T1000 (cell line): ENCODE results near the gene MLLT10.

Experiments used
- DNase-seq: peaks from one replicate; lab custom pipeline; 2025; ENCODE audit warnings: mixed read lengths; lab: John Stamatoyannopoulos, UW

The MLLT10 gene

DNA sequence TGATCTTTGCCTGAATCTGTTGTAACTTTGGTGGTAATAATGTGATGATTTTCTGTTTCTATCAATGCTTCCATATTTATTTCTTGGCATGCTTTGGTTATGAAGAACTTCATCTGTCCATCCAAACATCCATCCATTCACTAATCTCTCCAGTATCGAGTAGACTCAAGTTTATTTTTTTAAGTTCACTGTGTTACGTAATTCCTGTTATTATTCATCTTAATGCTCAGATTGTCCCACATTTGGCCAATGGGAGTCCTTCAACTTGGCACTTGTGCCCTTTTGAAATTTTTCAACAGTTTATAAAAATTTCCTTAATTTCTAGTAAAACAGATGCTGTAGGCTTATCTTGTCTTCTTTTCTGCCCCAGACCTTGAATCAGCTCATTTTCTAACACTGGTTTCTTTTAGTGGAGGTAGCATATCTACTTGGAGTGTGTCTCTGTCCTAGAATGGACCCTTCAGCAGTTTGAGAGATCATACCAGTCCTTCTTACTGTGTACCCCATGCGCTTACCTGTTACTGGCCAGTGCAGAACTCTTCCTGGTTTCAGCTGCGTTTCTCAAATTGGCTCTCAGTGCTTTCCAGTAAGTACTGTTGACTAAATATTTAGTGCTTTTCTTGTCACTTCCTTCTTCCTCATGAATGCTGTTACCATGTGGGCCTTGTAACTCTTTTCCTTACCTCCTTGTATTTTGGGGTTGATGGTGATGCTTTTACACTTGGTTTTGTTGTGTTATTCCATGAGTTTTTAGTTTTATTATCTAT is 100.8 kb downstream of the MLLT10 start:
- no peak for DNase-seq

DNA sequence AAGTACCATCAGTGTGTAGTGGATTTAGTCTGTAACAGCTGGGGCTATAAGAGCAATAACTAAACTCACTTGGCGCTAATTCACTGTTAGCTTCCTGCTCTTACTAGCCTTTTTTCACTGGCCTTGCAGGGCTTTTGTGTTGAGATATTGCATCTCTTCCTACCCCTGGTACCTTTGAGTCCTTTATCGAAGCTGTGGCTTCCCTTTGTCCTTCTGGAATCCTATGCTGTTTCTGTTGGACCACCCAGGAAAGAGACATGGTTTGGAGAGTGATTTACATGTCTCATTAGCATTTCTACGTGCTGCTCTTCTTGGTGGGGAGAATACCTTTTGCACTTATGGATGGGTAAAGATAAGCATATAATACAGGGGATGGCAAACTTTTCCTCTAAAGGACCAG is 103.8 kb downstream of the MLLT10 start:
- no peak for DNase-seq

DNA sequence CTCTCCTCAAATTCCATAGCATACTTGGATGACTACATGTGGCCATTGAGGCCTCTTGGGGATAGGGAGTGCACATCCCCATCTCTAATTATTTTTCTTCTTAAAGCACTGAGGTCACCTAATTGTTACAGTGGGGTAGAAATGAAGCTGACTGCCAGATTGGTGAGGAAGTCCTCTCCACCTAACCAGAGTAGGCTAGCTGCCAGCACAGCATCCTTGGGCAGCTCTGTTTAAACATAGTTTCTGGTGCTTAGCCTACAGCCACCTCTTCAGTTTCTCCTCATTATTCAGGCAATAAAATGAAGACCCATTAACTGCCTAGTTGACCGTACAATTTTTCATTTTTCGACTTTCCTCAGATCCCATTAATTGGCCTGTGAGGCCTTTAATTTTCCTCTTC is 104.6 kb downstream of the MLLT10 start:
- DNase-seq: no peak

DNA sequence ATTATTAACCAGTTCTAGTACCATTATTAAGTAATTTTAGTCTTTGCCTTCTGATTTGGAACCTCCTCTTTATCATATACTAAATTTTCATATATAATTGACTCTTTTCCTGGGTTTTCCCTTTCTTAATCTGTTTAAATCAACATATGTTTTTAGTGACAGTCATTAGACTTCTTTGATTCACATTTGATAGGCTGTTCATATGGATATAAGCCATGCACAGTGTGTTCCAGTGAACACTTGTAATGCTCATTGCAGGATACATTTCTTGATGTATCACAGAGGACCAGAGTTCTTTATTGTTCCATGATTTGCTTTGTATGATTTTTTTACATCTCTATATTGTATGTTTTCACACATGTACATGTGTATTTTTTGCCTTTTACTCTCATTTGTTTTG is 114.0 kb downstream of the MLLT10 start:
- DNase-seq: no peak

DNA sequence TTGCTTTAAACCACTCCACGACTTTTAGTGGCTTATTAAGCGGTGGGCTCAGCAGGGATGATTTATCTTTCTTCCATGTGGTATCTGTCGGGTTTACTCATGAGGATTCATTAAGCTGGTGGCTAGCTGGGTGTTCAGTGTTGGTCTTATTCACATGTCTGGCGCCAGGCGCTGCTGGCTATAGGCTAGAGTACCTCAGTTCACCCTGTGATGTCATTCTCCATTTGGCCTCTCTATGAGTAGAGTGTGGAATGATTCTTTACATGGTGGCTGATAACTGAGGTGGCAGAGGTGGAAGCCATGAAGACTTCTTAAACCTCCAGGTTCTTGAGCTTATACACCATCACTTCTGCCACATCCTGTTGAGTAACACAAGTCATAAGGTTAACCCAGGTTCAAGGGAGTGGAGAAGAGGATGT is 115.4 kb downstream of the MLLT10 start:
- DNase-seq: no peak

DNA sequence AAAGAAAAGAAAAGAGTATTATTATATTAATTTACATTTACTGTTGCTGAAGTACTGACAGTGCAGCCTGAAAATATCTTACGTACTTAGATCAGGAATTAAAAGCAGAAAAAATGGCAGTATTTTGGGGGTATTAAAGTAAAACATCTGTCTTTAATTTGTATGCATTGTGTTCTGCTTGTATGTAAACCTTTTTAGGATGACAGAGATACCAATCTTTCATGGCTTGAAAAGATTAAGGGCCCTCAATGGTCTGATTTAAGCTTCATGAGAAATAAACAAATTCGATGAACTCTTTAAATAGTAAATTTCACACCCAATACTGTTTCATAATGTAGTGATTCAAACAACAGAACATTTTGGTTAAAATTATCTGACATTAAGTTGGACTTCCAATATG is 116.3 kb downstream of the MLLT10 start:
- no peak for DNase-seq

DNA sequence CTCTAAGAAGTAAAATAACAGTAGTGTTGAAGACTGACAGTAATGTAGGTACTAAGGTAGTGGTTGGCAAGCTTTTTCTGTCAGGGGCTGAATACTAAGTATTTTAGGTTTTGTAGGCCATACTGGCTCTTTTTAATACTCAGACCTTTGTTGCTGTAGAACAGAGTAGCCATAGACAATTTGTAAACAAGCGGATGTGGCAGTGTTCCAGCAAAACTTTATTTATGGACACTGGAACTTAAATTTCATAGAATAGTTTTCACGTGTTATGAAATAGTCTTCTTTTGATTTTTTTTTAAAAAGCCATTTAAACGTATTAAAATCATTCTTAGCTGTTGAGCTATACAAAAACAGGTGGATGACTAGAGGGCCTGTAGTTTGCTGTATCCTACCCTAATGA is 121.2 kb downstream of the MLLT10 start:
- no peak for DNase-seq

DNA sequence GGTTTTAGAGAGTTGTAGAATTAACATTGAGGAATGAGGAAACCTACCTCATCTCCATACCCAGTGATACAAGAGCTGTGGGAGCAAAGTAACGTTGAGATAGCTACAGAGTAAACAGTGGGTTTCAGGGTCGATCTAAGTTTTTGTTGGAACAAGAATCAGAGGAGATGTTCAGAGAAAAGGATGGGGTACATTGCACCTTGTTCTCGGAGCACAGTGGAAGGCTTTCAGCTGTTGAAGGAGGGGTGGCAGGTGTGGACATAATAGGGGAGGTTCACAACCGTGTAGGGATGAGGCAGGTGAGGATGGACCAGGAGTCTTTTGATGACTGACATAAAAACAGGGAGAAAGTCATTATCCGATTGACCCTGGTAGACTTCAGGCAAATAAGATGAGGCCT is 121.7 kb downstream of the MLLT10 start:
- DNase-seq: no peak

DNA sequence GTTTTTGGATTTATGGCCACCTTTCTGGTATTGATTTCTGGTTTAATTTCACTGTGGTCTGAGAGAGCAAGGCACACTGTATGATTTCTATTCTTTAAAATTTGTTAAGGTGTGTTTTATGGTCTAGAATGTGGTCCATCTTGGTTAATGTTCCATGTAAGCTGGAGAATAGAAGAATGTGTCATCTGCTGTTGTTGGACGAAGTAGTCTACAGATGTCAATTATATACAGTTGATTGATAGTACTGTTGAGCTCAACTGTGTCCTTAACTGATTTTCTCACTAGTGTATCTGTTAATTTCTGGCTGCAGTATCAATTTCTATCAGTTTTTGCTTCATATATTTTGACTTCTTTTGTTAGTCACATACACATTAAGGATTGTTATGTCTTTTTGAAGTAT is 127.1 kb downstream of the MLLT10 start:
- DNase-seq: no peak

DNA sequence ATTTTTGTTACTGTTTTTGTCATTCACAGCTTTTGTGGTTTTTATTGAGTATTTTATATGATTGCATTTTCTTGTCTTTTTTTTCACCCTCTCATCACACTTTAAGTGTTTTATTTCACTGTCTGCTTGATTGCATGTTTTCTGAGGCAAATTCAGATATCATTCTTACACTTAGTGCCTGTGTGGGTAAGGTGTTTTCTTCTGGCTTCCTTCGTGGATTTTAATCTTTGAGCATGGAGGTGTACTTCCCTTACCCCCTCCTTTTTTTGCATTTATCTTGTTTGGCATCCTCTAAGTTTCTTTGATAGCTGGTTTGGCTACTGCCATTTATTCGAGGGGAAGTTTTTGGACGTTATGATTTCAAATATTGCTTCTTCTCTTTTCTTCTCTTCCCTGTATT is 127.9 kb downstream of the MLLT10 start:
- DNase-seq: no peak

DNA sequence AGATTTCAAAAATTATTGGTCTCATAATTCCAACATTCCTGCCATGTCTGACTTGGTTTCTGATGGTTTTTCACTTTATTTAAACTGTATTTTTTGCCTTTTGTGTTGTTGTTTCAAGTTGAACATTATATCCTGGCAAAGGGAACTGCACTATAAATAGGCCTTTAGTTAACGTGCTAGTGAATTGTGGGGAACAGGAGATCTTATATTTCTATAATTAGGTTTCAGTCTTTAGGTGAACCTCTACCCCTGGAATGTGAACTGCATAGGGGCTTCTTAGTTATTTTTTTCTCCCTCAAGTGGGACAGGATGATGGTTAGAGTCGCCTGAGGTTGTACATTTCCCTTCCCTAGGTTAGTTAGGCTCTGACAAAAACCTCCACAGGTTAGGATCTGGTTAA is 128.6 kb downstream of the MLLT10 start:
- no peak for DNase-seq

DNA sequence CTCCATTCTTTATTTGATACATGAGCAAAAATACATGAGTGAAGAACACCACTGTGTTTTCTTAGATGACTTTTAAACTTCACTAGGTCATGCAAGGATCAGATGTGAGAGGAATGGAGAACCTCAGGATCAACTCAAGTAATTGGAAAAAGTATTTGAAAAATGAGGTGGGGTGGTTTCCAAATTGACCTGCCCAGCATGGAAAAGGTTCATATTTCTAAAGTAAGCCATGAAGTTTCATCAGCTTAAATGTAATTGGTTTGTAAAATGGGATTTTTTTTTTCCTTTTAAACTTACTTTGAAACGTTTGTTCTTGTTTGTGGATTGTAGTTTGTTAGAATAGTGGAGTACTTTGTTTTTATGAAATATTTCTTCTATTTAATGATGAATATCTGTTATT is 134.8 kb downstream of the MLLT10 start:
- DNase-seq: no peak

DNA sequence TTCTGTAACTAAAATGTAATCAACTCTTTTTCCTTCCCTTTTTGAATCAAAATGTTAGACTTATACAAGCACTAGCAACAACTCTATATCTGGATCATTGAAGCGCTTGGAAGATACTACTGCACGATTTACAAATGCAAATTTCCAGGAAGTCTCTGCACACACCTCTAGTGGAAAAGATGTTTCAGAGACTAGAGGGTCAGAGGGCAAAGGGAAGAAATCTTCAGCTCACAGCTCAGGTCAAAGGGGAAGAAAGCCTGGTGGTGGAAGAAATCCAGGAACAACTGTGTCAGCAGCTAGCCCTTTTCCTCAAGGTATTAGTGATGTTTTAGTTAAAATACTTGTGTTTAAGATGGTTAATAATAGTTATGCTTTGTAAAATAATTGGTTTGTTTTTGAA is 136.4 kb downstream of the MLLT10 start:
- DNase-seq: no peak

DNA sequence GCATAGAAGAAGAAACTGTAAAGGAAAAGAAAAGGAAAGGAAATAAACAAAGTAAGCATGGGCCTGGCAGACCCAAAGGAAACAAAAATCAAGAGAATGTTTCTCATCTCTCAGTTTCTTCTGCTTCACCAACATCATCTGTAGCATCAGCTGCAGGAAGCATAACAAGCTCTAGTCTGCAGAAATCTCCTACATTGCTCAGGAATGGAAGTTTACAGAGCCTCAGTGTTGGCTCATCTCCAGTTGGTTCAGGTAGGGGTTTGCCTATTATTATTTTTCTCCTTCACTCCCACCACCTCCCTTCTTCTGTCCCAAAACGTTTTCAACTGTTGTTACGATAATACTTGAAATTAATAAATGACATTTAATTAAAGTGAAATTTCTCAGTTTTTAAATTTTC is 139.6 kb downstream of the MLLT10 start:
- no peak for DNase-seq

DNA sequence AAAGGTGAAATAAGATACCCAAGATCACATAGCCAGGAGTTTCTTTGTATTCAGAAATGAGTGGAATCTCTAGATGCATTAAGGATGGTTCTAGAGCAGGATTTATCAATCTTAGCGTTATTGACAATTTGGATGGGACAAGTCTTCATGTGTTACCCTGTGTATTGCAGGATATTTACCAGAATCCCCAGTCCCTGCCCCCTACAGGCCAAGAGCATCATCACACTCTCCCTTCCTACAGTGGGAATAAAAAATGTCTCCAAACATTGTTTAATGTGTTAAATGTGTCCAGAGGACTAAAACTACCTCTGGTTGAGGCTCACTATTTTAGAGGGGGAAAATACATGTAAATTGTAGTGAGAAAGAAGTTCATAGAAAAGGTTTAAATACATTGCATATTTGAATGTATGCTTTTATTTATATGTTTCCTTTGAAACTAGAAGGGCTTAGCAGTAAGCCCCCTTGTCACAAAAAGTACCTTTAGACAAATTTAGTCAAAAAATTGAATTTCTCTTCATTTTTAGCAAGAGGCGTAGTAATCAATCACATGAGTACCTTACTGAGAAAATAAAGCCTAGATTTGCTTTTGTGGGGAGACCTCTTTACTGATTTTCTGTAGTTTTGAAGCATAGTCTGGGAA is 141.2 kb downstream of the MLLT10 start:
- no peak for DNase-seq

DNA sequence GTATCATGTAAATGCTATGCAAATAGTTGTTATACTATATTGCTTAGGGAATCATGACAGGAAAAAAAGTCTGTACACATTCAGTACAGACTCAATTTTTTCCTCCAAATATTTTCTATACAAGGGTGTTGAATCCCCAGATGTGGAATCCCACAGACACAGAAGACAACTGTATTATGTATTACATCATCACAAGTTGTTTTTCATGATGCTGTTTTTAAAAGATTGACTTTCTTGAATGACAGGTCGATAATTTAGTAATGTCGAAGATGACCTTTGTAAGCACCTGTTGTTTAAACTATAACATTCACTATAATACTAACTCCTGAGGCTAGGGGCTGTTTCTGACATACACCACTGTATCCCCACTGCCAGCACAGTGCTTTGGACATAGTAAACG is 143.5 kb downstream of the MLLT10 start:
- DNase-seq: no peak

DNA sequence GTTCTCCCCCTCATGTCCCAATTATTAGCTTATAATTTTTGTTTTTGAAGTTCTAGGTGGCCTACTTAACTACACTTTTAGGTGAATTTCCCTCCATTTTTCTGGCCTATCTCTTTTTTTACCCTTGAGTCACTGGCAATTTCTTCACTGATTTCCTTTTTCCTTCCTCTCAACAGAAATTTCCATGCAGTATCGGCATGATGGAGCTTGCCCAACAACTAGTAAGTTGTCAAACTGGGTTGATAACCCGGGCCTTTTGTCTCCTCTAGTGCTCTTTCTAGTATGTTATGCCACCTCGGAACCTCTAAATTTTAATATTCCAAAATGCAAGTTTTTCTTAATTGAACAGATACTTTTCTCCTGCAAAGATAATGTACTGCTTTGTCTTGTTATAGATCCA is 147.1 kb downstream of the MLLT10 start:
- DNase-seq: no peak

DNA sequence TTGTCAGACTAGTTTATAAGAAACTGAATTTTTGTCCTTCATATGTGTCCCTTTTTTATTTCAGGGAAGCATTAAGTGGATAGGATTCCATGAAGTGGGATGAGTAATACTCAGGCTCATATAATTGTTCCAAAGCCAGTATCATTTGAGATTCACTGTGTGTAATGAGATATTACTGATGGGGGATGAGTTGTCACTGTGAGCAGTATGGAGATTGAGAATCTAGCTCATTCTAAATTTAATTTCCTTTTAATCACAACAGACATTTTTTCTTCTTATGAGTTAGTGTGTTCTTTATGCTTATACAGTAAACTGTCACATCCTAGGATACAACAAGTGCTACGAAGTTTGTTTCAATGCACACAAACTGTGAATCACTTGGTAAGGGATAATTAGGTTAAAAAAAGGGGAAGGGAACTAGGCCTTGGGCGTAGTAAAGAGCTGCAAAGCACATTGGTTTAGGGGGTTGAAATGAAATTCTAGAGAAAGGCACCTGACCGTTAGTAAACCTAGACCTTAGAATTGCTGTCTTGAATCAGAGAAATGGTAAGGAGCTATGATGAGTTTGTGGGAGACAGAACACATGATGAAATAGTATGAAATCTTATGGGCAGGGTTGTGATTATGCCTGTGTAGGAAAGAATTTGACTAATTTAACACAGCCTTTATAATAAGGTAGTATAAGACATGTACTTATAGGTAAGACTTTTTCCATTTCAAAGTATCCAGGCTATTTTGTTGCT is 153.4 kb downstream of the MLLT10 start:
- no peak for DNase-seq

DNA sequence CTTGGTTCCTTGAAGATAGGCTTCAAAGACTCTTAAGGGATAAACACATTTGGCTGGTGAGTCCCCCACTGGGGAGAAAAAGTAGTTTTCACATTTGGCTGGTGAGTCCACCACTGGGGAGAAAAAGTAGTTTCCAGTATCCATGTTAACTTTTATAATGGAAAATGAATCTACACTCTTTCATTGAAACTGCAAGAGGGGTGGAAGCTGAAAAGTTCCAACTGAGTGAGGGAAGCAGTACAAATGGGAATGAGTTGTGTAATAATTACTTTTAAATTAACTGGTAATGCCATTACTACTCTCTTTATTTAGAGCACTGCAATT is 153.9 kb downstream of the MLLT10 start:
- DNase-seq: no peak

DNA sequence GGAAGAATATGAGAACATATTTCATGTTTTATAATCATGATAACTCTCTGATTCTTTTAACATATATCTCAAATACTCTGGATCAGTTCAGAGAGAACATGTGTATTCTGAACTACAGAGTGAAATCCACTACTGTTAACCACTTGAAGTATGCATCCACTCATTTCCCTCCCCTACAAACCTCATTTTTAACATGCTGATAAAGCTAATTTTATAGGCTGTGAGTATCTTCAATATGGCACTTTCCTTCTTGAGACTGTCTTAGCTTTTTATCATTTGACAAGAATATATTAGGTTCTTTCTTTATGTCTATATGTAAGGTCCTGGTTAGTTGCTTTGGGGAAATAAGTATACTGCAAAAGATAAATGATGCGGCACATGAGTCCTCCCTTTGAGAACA is 154.8 kb downstream of the MLLT10 start:
- DNase-seq: no peak

DNA sequence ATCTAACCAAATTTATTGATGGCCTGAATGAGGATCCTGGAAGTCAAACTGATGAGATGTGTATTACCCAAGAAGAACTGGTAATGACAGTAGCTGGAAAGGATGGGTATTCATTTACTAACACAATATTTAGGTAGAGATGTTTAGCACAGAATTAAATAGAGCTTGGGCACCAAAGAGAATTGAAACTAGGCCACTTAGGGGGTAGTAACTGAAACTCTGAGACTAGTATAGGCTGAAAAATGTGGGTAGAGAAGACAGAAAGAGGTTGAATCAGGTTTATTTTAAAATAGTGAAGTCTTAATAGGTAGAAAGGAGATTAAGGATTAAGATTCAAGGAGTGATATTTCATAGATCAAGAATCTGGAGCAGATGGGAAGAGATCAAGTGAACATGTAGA is 155.8 kb downstream of the MLLT10 start:
- DNase-seq: no peak

DNA sequence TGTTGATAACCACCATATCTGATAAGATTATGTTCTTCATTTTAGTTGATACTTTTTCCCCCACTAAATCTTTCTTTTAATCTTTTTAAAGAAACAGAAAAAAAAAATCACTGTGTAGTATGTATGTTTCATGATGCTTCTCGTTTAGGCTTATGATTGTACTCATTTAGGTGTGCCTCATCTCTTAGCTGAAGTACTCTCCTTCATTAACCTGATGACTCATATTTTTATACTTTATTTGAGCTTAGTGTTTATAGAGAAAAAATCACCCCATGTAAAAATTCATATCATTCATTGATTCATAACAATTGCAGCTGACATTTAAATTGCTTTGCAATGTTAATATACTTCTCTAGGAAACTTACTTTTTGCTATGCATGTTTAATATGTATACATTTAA is 158.9 kb downstream of the MLLT10 start:
- DNase-seq: no peak

DNA sequence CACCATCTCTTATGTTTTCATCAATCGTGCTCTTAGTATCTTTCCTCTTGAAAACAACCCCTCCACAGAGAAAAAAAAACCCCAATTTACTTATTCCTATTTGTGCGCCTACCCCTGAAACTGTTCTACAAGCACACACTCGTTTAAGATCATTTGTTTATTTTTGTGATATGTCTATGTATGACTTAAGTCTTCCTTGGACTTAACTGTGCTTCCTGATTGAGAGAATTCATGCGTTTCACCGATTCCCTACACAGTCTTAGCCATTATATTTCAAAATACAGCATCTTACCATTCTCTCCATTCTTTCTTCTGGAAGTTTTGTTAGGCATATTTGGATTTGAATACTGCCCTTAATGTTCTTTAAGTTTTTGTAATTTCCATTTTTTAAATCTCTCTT is 159.4 kb downstream of the MLLT10 start:
- DNase-seq: no peak
